GM11168 (cell line): ENCODE data around the gene GNAI3.

Experiments used
- in situ Hi-C: fragments of 300-500 bp; cut with MboI; formaldehyde crosslinking; loops from one replicate; pipeline ENCODE4 v1.12.0; 2022; ENCODE audit warnings: low sequenced_read_pairs; ENCODE audit not compliant: unreplicated experiment

Gene GNAI3

GRCh38 chr1:109548321-109549267 is at the start of gene GNAI3:
Gene GNAI3 (plus strand): TSS chr1:109548615. CDS start chr1:109548721, 106 bp downstream.
- in situ Hi-C loops: loop anchor here (10.0 kb wide), 2 partner anchors 226 to 436 kb away; partner anchors contain the start of gene AHCYL1

- in situ Hi-C loops: loop anchor here (5.0 kb wide), 1 partner anchor 33 kb away; no protein-coding TSS in a partner anchor
Observed at GRCh38 chr1:109499081-109499480, 49.3 kb upstream of the GNAI3 start.

- in situ Hi-C loops: loop anchor here (5.0 kb wide), 1 partner anchor 32 kb away; no protein-coding TSS in a partner anchor
Observed at GRCh38 chr1:109499661-109500536, 48.5 kb upstream of the GNAI3 start.

- in situ Hi-C loops: no loop called here
Observed at GRCh38 chr1:109500941-109501381, 47.5 kb upstream of the GNAI3 start.

- in situ Hi-C loops: no loop called here
Observed at GRCh38 chr1:109501644-109502363, 46.6 kb upstream of the GNAI3 start.

GRCh38 chr1:109502364-109502851 is 46.0 kb upstream of the GNAI3 start:
- in situ Hi-C loops: no loop called here

GRCh38 chr1:109503935-109504334 is 44.5 kb upstream of the GNAI3 start:
- in situ Hi-C loops: no loop called here

GRCh38 chr1:109504974-109505373 is 43.4 kb upstream of the GNAI3 start:
- in situ Hi-C loops: no loop called here

GRCh38 chr1:109508001-109508872 is 40.2 kb upstream of the GNAI3 start:
- in situ Hi-C loops: no loop called here

GRCh38 chr1:109508873-109509175 is 39.6 kb upstream of the GNAI3 start:
- in situ Hi-C loops: no loop called here

GRCh38 chr1:109509176-109510134 is 39.0 kb upstream of the GNAI3 start, which contains the start of gene AMIGO1:
Gene AMIGO1 (minus strand): TSS chr1:109509727. CDS start chr1:109508912, 815 bp downstream.
- in situ Hi-C loops: no loop called here

- in situ Hi-C loops: no loop called here
Observed at GRCh38 chr1:109513110-109513710, 35.2 kb upstream of the GNAI3 start.

GRCh38 chr1:109514846-109515245 is 33.6 kb upstream of the GNAI3 start:
- in situ Hi-C loops: no loop called here

- in situ Hi-C loops: no loop called here
Observed at GRCh38 chr1:109516872-109517271, 31.5 kb upstream of the GNAI3 start.

- in situ Hi-C loops: no loop called here
Observed at GRCh38 chr1:109517337-109517736, 31.1 kb upstream of the GNAI3 start.

- in situ Hi-C loops: no loop called here
Observed at GRCh38 chr1:109521002-109521951, 27.1 kb upstream of the GNAI3 start.
